NT2/D1 (cell line): Measurements from ENCODE around the gene ZNF516.

ENCODE experiments used
- DNase-seq: peaks from one replicate; pipeline ENCODE4 v3.0.0-alpha.2; 2011; ENCODE audit warnings: low read depth, low spot score
- H3K27me3 ChIP-seq: 2 replicates; pipeline ENCODE4 v1.6.0; 2011; ENCODE audit warnings: mild to moderate bottlenecking; ENCODE audit not compliant: insufficient read length, insufficient read depth
- H3K36me3 ChIP-seq: 2 replicates; pipeline ENCODE4 v1.6.1; 2011; ENCODE audit warnings: mild to moderate bottlenecking, low read length, mixed read lengths; ENCODE audit not compliant: insufficient read depth, insufficient read length
- H3K4me1 ChIP-seq: 2 replicates; pipeline ENCODE4 v1.5.1; 2011; ENCODE audit not compliant: insufficient read depth, insufficient read length
- H3K4me3 ChIP-seq: 2 replicates; pipeline ENCODE4 v1.5.1; 2011; ENCODE audit warnings: low read depth; ENCODE audit not compliant: insufficient read length
- H3K9ac ChIP-seq: 2 replicates; pipeline ENCODE4 v1.6.0; 2011; ENCODE audit warnings: low read depth; ENCODE audit not compliant: insufficient read length
- H3K9me3 ChIP-seq: 2 replicates; pipeline ENCODE4 v1.5.1; 2011; ENCODE audit warnings: mild to moderate bottlenecking, low read length; ENCODE audit not compliant: insufficient read depth
- SUZ12 ChIP-seq: IDR thresholded peaks from 2 replicates; pipeline ENCODE4 v1.6.1; 2011; ENCODE audit not compliant: insufficient read length, insufficient read depth; ENCODE audit errors: extremely low read depth
- YY1 ChIP-seq: IDR thresholded peaks from 2 replicates; pipeline ENCODE4 v1.6.1; 2011; ENCODE audit not compliant: insufficient read length, insufficient read depth
- ZNF274 ChIP-seq: IDR thresholded peaks from 2 replicates; pipeline ENCODE4 v1.6.1; 2011; ENCODE audit warnings: mild to moderate bottlenecking, low read depth, low read length

ZNF516 gene

DNA sequence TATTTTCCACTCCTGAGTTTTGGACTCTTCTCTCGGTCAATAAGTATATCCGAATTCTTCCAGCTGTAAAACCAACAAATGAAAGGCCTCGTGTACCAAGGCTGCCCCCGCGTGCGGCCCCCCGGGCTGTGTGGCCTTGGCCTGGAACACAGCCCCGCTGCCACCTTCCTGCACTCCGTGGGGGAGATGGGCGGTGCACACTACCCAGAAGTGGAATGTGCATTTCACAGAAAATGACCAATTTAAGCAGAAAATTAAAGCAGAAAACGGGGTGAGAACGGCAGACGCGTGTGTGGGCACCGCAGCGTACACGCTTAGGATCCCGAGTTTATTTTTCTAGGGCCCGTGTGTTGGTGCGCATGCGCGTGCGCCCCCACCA is 34.4 kb upstream of the ZNF516 start:
- H3K4me3 ChIP-seq: no peak overlapping the region
- DNase-seq: no peak
- H3K27me3 ChIP-seq: no peaks in the 10 kb centered on the region
- no peaks in the 10 kb centered on the region for H3K36me3 ChIP-seq
- H3K9me3 ChIP-seq: no peaks in the 10 kb centered on the region
- no peak overlapping the region for H3K9ac ChIP-seq
- no peak for TF ChIP-seq YY1
- TF ChIP-seq ZNF274: no peak
- no peak for TF ChIP-seq SUZ12
- peaks cover 5% of the 10 kb centered on the region for H3K4me1 ChIP-seq

DNA sequence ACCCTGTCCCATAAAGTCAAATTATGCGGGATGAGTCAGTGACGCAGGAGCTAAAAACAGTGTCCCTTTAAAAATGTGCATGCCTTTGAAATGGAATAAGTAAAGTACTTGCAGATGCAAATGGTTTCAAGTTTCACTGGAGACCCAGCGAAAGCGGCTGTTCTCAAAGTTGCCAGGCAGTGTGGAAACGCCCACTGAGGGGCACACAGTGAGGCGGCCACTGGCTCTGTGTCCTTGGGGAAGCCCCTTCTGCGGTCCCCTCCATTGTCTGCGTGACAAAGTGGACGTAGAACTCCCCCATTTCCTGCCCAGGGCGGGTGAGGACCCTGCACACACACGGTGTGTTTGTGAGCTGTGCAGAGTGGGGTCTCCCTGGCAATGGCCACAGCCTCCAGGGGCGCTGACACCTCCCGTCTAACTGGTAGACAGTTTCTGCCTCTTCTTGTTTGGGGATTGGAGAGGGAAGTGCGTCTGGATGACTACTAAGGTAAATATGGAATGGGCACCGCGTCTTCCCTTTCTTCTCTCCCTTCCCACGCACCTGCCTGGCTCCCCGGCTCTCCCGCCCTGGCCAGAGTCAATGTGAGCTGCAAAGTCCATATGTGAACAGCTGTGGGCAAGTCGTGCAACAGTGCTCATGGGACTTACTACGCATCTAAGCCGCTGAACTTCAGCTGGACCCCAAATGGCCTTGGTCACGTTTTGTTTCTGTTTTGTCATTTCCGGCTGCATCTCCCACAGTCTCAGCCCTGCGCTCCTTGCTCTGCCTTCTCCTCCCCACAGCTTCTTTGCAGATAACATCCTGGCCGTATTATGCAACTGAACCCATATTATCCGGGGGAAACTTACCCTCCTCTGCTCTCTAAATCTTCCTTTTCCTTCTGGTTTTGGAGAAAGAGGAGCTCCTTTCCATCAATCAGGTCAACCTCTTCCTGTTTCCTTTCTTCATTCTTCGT is 33.7 kb upstream of the ZNF516 start:
- TF ChIP-seq SUZ12: no peak
- no peak for TF ChIP-seq YY1
- TF ChIP-seq ZNF274: no peak
- DNase-seq: no peak
- Histone ChIP-seq H3K9ac (no peak overlapping the region), H3K36me3 (no peaks in the 10 kb centered on the region), H3K4me3 (no peak overlapping the region), H3K9me3 (no peaks in the 10 kb centered on the region), H3K27me3 (no peaks in the 10 kb centered on the region), H3K4me1 (peaks cover 5% of the 10 kb centered on the region)

DNA sequence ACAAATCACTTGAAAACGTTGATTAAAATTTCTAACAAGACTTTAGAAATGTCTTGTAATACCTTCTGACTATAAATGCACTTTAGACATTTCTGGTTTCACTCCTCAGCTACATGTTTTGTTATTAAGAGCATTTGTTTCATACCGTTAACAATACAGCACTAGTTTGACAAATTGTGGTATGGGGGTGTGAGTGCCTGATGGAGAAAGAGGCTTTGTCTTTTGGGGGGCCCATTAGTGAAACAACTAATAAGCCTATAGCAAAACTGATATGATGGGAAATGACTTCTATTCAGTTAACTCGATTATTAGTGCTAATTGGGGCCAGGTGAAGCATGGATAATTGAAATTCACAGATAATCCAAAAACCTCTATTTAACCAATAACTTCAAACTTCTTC is 30.9 kb upstream of the ZNF516 start:
- Histone ChIP-seq H3K9ac (no peak overlapping the region), H3K4me3 (no peak overlapping the region)
- no peak for DNase-seq

DNA sequence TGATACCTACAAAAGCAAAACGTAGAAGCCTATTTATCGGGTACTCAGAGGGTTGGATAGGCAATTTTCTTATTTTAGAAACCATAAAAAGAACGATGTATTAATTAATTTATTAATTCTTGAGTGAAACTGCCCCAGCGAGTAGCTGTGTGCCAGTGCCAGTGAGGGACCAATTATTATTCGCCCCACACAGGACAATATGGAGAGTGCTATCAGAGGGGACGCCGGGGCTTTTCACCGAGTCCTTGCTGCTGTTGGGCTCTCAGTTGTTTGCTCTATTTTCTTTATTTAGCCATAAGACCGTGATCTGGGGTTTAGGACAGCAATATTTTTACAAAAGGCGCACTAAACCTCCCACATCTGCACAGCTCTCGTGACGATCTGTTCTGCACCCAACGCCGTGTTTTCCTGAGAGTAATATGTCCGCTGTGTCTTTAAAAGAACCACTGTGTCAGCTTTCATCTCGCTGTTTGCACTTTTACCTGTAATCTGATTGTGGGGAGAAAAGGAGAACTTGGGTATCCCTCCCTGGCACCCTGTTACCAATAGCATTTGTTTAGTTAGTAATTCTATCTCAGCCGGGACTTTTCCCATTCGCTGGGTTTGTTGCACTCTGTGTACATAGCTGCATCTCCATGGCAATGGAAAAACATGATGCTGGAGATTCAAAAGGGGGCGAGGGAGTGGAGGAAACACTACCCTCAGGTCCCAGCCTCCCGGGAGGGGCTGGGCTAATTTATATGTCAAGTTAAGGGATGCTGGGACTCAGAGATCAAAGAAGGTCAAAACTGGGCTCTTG is 30.1 kb upstream of the ZNF516 start:
- Histone ChIP-seq H3K4me3 (no peak overlapping the region), H3K9me3 (no peaks in the 10 kb centered on the region), H3K27me3 (no peaks in the 10 kb centered on the region), H3K36me3 (no peaks in the 10 kb centered on the region), H3K9ac (peak overlapping the region; percentile 6), H3K4me1 (peaks cover 5% of the 10 kb centered on the region)
- no peak for DNase-seq
- TF ChIP-seq ZNF274: no peak
- no peak for TF ChIP-seq SUZ12
- TF ChIP-seq YY1: no peak

More for the DNA sequence above, 30.9 kb upstream of the ZNF516 start:
- TF ChIP-seq SUZ12 (no peak), YY1 (no peak), ZNF274 (no peak)
- Histone ChIP-seq H3K36me3 (no peaks in the 10 kb centered on the region), H3K9me3 (no peaks in the 10 kb centered on the region), H3K27me3 (no peaks in the 10 kb centered on the region), H3K4me1 (peaks cover 5% of the 10 kb centered on the region)

DNA sequence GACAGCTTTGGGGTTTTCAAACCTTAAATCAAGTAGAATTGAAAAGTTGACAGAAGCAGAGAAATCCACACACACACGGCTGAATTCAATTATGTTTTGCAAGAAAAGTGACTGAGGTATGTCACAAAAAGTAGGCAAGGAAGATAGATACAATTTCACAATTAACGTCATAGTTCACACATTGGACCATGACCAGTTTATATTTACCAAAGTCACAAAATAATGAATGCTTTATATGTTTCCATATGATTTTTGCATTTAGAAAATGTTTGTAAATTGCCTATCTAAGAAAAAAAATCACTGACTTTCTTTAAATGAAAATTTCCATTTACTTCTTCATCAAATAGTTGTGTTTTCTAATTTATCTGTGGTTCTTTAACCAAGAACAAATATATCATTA is 29.4 kb upstream of the ZNF516 start:
- Histone ChIP-seq H3K9ac (no peak overlapping the region), H3K4me1 (peaks cover 5% of the 10 kb centered on the region), H3K4me3 (no peak overlapping the region), H3K27me3 (peaks cover 4% of the 10 kb centered on the region), H3K9me3 (no peaks in the 10 kb centered on the region), H3K36me3 (no peaks in the 10 kb centered on the region)
- no peak for TF ChIP-seq YY1
- no peak for DNase-seq

DNA sequence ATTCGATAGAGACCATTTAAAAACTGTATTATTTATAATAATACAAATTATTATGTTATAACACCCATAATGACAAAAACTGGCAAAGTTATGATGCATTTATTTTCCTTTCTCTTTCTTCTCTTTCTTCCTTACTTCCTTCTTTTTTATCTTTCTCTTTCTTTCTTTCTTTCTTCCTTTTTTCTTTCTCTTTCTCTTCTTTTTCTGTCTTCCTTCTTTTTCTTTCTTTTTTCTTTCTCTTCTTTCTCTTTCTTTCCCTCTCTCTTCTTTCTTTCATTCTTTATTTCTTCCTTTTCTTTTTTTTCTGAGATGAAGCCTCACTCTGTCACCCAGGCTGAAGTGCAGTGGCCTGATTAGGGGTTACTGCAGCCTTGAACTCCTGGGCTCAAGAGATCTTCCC is 27.5 kb upstream of the ZNF516 start:
- Histone ChIP-seq H3K4me3 (no peak overlapping the region), H3K27me3 (peaks cover 7% of the 10 kb centered on the region), H3K9ac (no peak overlapping the region), H3K4me1 (no peaks in the 10 kb centered on the region), H3K36me3 (no peaks in the 10 kb centered on the region), H3K9me3 (no peaks in the 10 kb centered on the region)
- no peak for TF ChIP-seq ZNF274
- no peak for TF ChIP-seq YY1
- TF ChIP-seq SUZ12: no peak
- no peak for DNase-seq

DNA sequence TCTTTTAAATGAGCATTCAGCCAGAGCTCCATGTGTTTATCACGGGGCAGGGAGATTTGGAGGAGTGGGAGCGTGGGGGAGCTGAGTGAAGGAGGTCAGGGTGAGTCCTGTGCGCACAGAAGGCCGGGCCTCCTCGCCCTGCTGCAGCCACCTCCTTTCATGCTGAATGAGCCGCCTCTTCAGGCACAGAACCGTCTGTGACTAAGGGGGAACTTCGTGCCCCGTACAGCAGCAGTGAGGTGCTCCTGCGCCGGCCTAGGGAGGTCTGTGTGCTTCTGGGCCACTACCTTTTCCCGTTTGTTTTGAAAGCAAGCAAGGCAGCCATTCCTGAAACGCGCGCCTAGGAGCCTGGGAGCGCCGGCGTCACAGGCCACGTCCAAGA is 27.1 kb upstream of the ZNF516 start:
- Histone ChIP-seq H3K36me3 (no peaks in the 10 kb centered on the region), H3K27me3 (peaks cover 7% of the 10 kb centered on the region), H3K4me1 (no peaks in the 10 kb centered on the region), H3K4me3 (no peak overlapping the region), H3K9ac (peak overlapping the region; percentile 10), H3K9me3 (no peaks in the 10 kb centered on the region)
- no peak for DNase-seq
- TF ChIP-seq ZNF274 (no peak), YY1 (no peak), SUZ12 (no peak)
